ENCODE measurements around the gene FAM131B.

- TF ChIP-seq CTCF (conservative IDR thresholded peaks at IDR 0.05 in 1 of 2, IDR thresholded peaks at IDR 0.05 in 1 of 2; ENCODE audit: extremely low read depth in 1 of 2, insufficient read depth in 1 of 2, low read depth in 1 of 2, low read length in 2 of 2) (no peak), EZH2 (IDR thresholded peaks at IDR 0.05; ENCODE audit: borderline replicate concordance, low read length) (no peak)
Observed at GRCh38 chr7:143399642-143400041, 37.1 kb upstream of the FAM131B start.

All from mammary epithelial cell (primary cell).